ENCODE data around the gene SCYGR3. TPM values are rescaled to one million over a fixed set of nuclear protein-coding genes. Genes with fewer than 3 reads are reported as not detected.
"Not testable (repeated sequence)": the region's sequence is repeated elsewhere in the genome, so short reads cannot be mapped to it uniquely, and the experiment has no call there.

The SCYGR3 gene
- total RNA-seq, 4 donors from 2014 or later = not detected

GRCh38 chr2:227606476-227606875 lies 8.2 kb downstream of the SCYGR3 start:
- no peaks in the 10 kb centered on the region for H3K27me3 ChIP-seq
- intact Hi-C loops (cut with DNase I) = no loop called here
- TF ChIP-seq POLR2AphosphoS5 (IDR thresholded peaks at IDR 0.05) = no peak
- TF ChIP-seq CTCF (IDR thresholded peaks at IDR 0.05) = no peak
- TF ChIP-seq POLR2A (IDR thresholded peaks at IDR 0.05; ENCODE audit: low read depth) = no peak
- TF ChIP-seq EP300 (IDR thresholded peaks at IDR 0.05) = no peak
- H3K9me3 ChIP-seq = no peaks in the 10 kb centered on the region
- H3K36me3 ChIP-seq = no peaks in the 10 kb centered on the region
- no peak overlapping the region for H3K4me3 ChIP-seq
- H3K27ac ChIP-seq (replicated peaks in 1 of 4) = no peak overlapping the region
- 79% methylated on average over 1 of the region's 1 CpG for WGBS
- no peaks in the 10 kb centered on the region for H3K4me1 ChIP-seq
- DNase-seq (ENCODE audit: extremely low spot score) = peak; percentile 88

GRCh38 chr2:227602358-227602757 lies 12.3 kb downstream of the SCYGR3 start:
- Histone ChIP-seq H3K9me3 (no peaks in the 10 kb centered on the region), H3K4me3 (no peak overlapping the region), H3K27me3 (peaks cover 0 to 8% (median 0%) of the 10 kb centered on the region in 4 donors), H3K36me3 (no peaks in the 10 kb centered on the region), H3K4me1 (no peaks in the 10 kb centered on the region), H3K27ac (replicated peaks in 1 of 4) (no peak overlapping the region)
- no peak for DNase-seq (ENCODE audit: extremely low spot score)
- whole genome bisulfite sequencing = 74% methylated on average over 3 of the region's 3 CpGs
- intact Hi-C loops (cut with DNase I) = no loop called here
- TF ChIP-seq POLR2A (IDR thresholded peaks at IDR 0.05; ENCODE audit: low read depth) = no peak
- TF ChIP-seq POLR2AphosphoS5 (IDR thresholded peaks at IDR 0.05) = no peak
- TF ChIP-seq CTCF (IDR thresholded peaks at IDR 0.05) = no peak
- TF ChIP-seq EP300 (IDR thresholded peaks at IDR 0.05) = no peak

GRCh38 chr2:227598835-227599503 lies 15.7 kb downstream of the SCYGR3 start, which contains the start of gene SCYGR2:
Gene SCYGR2, plus strand, starts transcription at chr2:227598893. Its CDS starts 0 bp downstream, at chr2:227598893.
- H3K4me3 ChIP-seq; H3K9me3 ChIP-seq; intact Hi-C loops (cut with DNase I); H3K27ac ChIP-seq (replicated peaks in 1 of 4); H3K36me3 ChIP-seq; H3K4me1 ChIP-seq: not testable (repeated sequence)
- 81% methylated on average over 16 of the region's 16 CpGs for WGBS
- DNase-seq (ENCODE audit: extremely low spot score) = peak; percentile 66
- peaks cover 0 to 19% (median 0%) of the 10 kb centered on the region in 4 donors for H3K27me3 ChIP-seq

GRCh38 chr2:227597998-227598397 lies 16.6 kb downstream of the SCYGR3 start:
- peak; percentile 79 for DNase-seq (ENCODE audit: extremely low spot score)
- WGBS = 75% methylated on average over 4 of the region's 4 CpGs

GRCh38 chr2:227597036-227597435 lies 17.6 kb downstream of the SCYGR3 start:
- no peak overlapping the region for H3K4me3 ChIP-seq
- no peak for DNase-seq (ENCODE audit: extremely low spot score)
- no peak for TF ChIP-seq EP300 (IDR thresholded peaks at IDR 0.05)
- TF ChIP-seq POLR2A (IDR thresholded peaks at IDR 0.05; ENCODE audit: low read depth) = no peak
- no peak for TF ChIP-seq CTCF (IDR thresholded peaks at IDR 0.05)
- no peak for TF ChIP-seq POLR2AphosphoS5 (IDR thresholded peaks at IDR 0.05)
- intact Hi-C loops (cut with DNase I) = no loop called here
- peaks cover 0 to 19% (median 0%) of the 10 kb centered on the region in 4 donors for H3K27me3 ChIP-seq
- no peak overlapping the region for H3K27ac ChIP-seq (replicated peaks in 1 of 4)
- no peaks in the 10 kb centered on the region for H3K9me3 ChIP-seq
- no peaks in the 10 kb centered on the region for H3K36me3 ChIP-seq
- H3K4me1 ChIP-seq = no peaks in the 10 kb centered on the region

More at GRCh38 chr2:227597998-227598397, 16.6 kb downstream of the SCYGR3 start:
- H3K27ac ChIP-seq (replicated peaks in 1 of 4) = no peak overlapping the region
- TF ChIP-seq CTCF (IDR thresholded peaks at IDR 0.05) (no peak), POLR2AphosphoS5 (IDR thresholded peaks at IDR 0.05) (no peak)
- H3K27me3 ChIP-seq = peaks cover 0 to 19% (median 0%) of the 10 kb centered on the region in 4 donors
- no peaks in the 10 kb centered on the region for H3K9me3 ChIP-seq
- intact Hi-C loops (cut with DNase I) = no loop called here
- no peaks in the 10 kb centered on the region for H3K36me3 ChIP-seq
- H3K4me1 ChIP-seq = no peaks in the 10 kb centered on the region
- no peak overlapping the region for H3K4me3 ChIP-seq
